Mesendoderm (in vitro differentiated cells): ENCODE data around the gene BRD9.
"Not testable (repeated sequence)": the region's sequence is repeated elsewhere in the genome, so short reads cannot be mapped to it uniquely, and the experiment has no call there.

Experiments used
- DNase-seq: peaks from one replicate; pipeline ENCODE4 v3.0.0; 2013
- H2AK5ac ChIP-seq: 2 replicates; pipeline ENCODE4 v1.6.1; 2013; ENCODE audit warnings: low read length, inconsistent platforms
- H2BK120ac ChIP-seq: 2 replicates; pipeline ENCODE4 v1.6.1; 2013; ENCODE audit warnings: low read depth, mild to moderate bottlenecking, low read length, moderate library complexity, mixed read lengths
- H2BK15ac ChIP-seq: replicated peaks from 2 replicates; pipeline ENCODE4 v1.6.1; 2013; ENCODE audit warnings: low read depth, mild to moderate bottlenecking, moderate library complexity
- H2BK5ac ChIP-seq: 2 replicates; pipeline ENCODE4 v1.6.1; 2013; ENCODE audit warnings: low read length, inconsistent platforms
- H3K18ac ChIP-seq: 2 replicates; pipeline ENCODE4 v1.6.1; 2013; ENCODE audit warnings: mild to moderate bottlenecking, low read length, mixed read lengths
- H3K23ac ChIP-seq: one replicate; pipeline ENCODE4 v1.6.1; 2013; ENCODE audit warnings: low read length
- H3K27ac ChIP-seq: 2 replicates; pipeline ENCODE4 v1.5.1; 2013; ENCODE audit warnings: low read depth, mild to moderate bottlenecking, inconsistent platforms, low read length, moderate library complexity
- H3K27me3 ChIP-seq: 2 replicates; pipeline ENCODE4 v1.6.1; 2013; ENCODE audit warnings: low read length, control low read depth, mild to moderate bottlenecking, inconsistent platforms; ENCODE audit not compliant: insufficient read depth, poor library complexity
- H3K36me3 ChIP-seq: 2 replicates; pipeline ENCODE4 v1.6.1; 2013; ENCODE audit warnings: low read length, inconsistent platforms; ENCODE audit not compliant: control insufficient read depth, insufficient read depth
- H3K4ac ChIP-seq: one replicate; pipeline ENCODE4 v1.6.1; 2013; ENCODE audit warnings: low read depth, mild to moderate bottlenecking, low read length, moderate library complexity
- H3K4me1 ChIP-seq: 2 replicates; pipeline ENCODE4 v1.6.1; 2013; ENCODE audit warnings: low read depth, low read length, inconsistent platforms; ENCODE audit not compliant: control insufficient read depth
- H3K4me2 ChIP-seq: 2 replicates; pipeline ENCODE4 v1.6.1; 2013; ENCODE audit warnings: low read length
- H3K4me3 ChIP-seq: 2 replicates; pipeline ENCODE4 v1.5.1; 2013; ENCODE audit warnings: mild to moderate bottlenecking, low read length
- H3K56ac ChIP-seq: one replicate; pipeline ENCODE4 v1.6.1; 2013; ENCODE audit warnings: low read length
- H3K79me1 ChIP-seq: 2 replicates; pipeline ENCODE4 v1.6.1; 2013; ENCODE audit warnings: low read length, inconsistent platforms
- H3K79me2 ChIP-seq: 2 replicates; pipeline ENCODE4 v1.6.1; 2013; ENCODE audit warnings: mild to moderate bottlenecking, low read length; ENCODE audit not compliant: control insufficient read depth, insufficient read depth
- H3K9ac ChIP-seq: 2 replicates; pipeline ENCODE4 v1.6.1; 2013; ENCODE audit warnings: low read length, inconsistent platforms
- H4K5ac ChIP-seq: one replicate; pipeline ENCODE4 v1.6.1; 2013; ENCODE audit warnings: low read length
- H4K8ac ChIP-seq: one replicate; pipeline ENCODE4 v1.6.1; 2013; ENCODE audit warnings: low read depth, mild to moderate bottlenecking, control low read depth, low read length, moderate library complexity
- WGBS: extraction: QIAGEN DNeasy Blood & Tissue Kit; methylation state at CpG from one replicate; pipeline ENCODE4 v1.1.7; 2013; ENCODE audit warnings: low lambda C conversion rate, missing lambda C conversion rate; ENCODE audit not compliant: insufficient coverage; ENCODE audit errors: extremely low coverage; 5-methylcytosine and 5-hydroxymethylcytosine counted together

The BRD9 gene

DNA sequence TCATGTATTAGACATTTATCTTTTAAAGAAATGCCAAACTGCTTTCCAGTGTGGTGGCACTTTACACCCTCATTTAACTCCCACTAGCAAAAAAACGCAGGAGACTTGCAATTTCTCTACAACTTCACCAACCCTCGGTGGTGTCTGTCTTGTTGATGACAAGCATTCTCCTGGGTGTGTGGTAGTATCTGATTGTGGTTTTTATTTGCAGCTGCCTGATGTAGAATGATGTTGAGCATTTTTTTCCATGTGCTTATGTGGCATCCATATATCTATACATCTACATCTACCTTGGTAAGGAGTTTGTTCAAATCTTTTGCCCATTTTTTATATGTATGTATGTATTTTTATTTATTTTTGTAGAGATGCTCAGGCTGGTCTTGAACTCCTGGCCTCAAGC, 58.6 kb downstream of the BRD9 start:
- not testable (repeated sequence) for H3K56ac ChIP-seq, H3K23ac ChIP-seq, H3K27ac ChIP-seq, H3K4me2 ChIP-seq, H3K4ac ChIP-seq, H2AK5ac ChIP-seq, H2BK5ac ChIP-seq, H3K79me2 ChIP-seq, H2BK120ac ChIP-seq, H4K8ac ChIP-seq, H3K4me3 ChIP-seq, H3K79me1 ChIP-seq, H3K18ac ChIP-seq, H3K27me3 ChIP-seq, H3K4me1 ChIP-seq, H3K9ac ChIP-seq, H3K36me3 ChIP-seq, DNase-seq, H4K5ac ChIP-seq, H2BK15ac ChIP-seq
- WGBS: no CpG with 5 or more reads among the region's 2 CpGs

GRCh38 chr5:828194-828593, 64.4 kb downstream of the BRD9 start:
- not testable (repeated sequence) for H3K79me2 ChIP-seq, H2BK5ac ChIP-seq, H3K4me1 ChIP-seq, H2BK120ac ChIP-seq, H3K27ac ChIP-seq, H3K36me3 ChIP-seq, H3K18ac ChIP-seq, H3K27me3 ChIP-seq, DNase-seq, H4K8ac ChIP-seq, H2BK15ac ChIP-seq, H3K4ac ChIP-seq, H3K9ac ChIP-seq, H3K56ac ChIP-seq, H3K4me2 ChIP-seq, H2AK5ac ChIP-seq, H3K79me1 ChIP-seq, H3K23ac ChIP-seq, H4K5ac ChIP-seq, H3K4me3 ChIP-seq
- no CpG with 5 or more reads among the region's 19 CpGs for WGBS

- H4K5ac ChIP-seq, H3K4me1 ChIP-seq, H3K4me3 ChIP-seq, H3K56ac ChIP-seq, H3K23ac ChIP-seq, H3K27ac ChIP-seq, H4K8ac ChIP-seq, H3K79me2 ChIP-seq, H2BK15ac ChIP-seq, H3K9ac ChIP-seq, H3K18ac ChIP-seq, H3K27me3 ChIP-seq, H3K4me2 ChIP-seq, H2AK5ac ChIP-seq, H3K4ac ChIP-seq, H2BK5ac ChIP-seq, H3K36me3 ChIP-seq, H2BK120ac ChIP-seq, H3K79me1 ChIP-seq: not testable (repeated sequence)
- DNase-seq: peak; percentile 63
- WGBS: no CpG with 5 or more reads among the region's 1 CpG
Measured at GRCh38 chr5:825544-825943, 67.1 kb downstream of the BRD9 start.

DNA sequence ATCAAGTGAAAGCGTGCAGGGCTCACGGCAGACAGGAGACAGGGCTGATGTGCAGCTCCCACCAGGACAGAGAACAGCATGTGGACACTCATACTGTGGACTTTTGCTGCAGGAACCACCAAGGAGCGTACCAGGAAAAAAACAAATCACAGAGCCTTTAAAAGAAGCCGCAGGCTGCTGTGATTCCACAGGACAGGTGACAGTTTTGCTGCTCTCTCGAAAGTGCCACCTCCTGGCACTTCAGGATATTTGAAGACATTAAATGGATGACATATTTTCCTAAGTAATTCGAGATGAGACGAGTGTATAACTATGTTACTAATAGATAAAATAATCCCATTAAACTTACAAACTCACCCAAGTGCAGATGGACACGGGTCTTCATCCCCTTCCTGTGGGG, 71.1 kb downstream of the BRD9 start:
- Histone ChIP-seq H3K18ac (no peak overlapping the region), H3K27ac (no peak overlapping the region), H3K4me2 (no peak overlapping the region), H3K79me1 (no peaks in the 10 kb centered on the region), H3K36me3 (peaks cover 1% of the 10 kb centered on the region), H3K4ac (no peak overlapping the region), H3K79me2 (no peaks in the 10 kb centered on the region), H4K8ac (no peak overlapping the region), H2AK5ac (no peak overlapping the region), H3K4me3 (no peak overlapping the region), H3K27me3 (no peaks in the 10 kb centered on the region), H2BK5ac (no peak overlapping the region), H2BK15ac (no peak overlapping the region), H3K23ac (no peak overlapping the region), H2BK120ac (no peak overlapping the region), H4K5ac (no peak overlapping the region), H3K4me1 (no peaks in the 10 kb centered on the region), H3K56ac (no peak overlapping the region), H3K9ac (no peak overlapping the region)
- no CpG with 5 or more reads among the region's 8 CpGs for WGBS
- no peak for DNase-seq

- no peak overlapping the region for H3K18ac ChIP-seq
- no peak overlapping the region for H4K8ac ChIP-seq
- no peaks in the 10 kb centered on the region for H3K79me2 ChIP-seq
- no peak overlapping the region for H3K4ac ChIP-seq
- H3K4me1 ChIP-seq: no peaks in the 10 kb centered on the region
- no peaks in the 10 kb centered on the region for H3K79me1 ChIP-seq
- WGBS: no CpG with 5 or more reads among the region's 3 CpGs
- no peak overlapping the region for H3K23ac ChIP-seq
- no peaks in the 10 kb centered on the region for H3K27me3 ChIP-seq
- H3K27ac ChIP-seq: no peak overlapping the region
- H2BK5ac ChIP-seq: no peak overlapping the region
- no peak for DNase-seq
- no peak overlapping the region for H2BK120ac ChIP-seq
- H2AK5ac ChIP-seq: no peak overlapping the region
- H3K4me3 ChIP-seq: no peak overlapping the region
- no peak overlapping the region for H3K4me2 ChIP-seq
- no peak overlapping the region for H2BK15ac ChIP-seq
- no peak overlapping the region for H3K9ac ChIP-seq
- no peak overlapping the region for H4K5ac ChIP-seq
- H3K56ac ChIP-seq: no peak overlapping the region
- peaks cover 1% of the 10 kb centered on the region for H3K36me3 ChIP-seq
Measured at GRCh38 chr5:820245-820644, 72.4 kb downstream of the BRD9 start.

DNA sequence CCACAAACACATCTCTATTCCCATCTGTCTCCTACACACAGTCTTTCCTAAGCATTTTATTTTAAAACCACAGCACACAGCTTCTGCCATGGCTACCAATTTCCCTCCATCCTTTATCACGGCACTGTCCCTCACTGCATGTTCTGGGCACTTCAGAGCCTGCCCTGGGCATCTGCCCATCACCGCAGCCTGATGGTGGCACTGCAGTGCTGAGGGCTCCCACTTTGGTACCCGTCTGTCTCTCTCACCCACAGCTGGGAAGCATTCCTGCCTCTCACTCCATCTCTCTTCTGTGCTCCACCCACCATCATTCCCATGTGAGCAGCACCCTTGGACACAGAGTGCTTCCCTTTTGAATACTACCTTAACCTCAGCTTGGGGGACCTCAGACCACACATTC, 73.5 kb downstream of the BRD9 start:
- H3K4me3 ChIP-seq: no peak overlapping the region
- H3K79me1 ChIP-seq: no peaks in the 10 kb centered on the region
- no peak overlapping the region for H3K56ac ChIP-seq
- H2AK5ac ChIP-seq: no peak overlapping the region
- no peak for DNase-seq
- no peak overlapping the region for H3K4ac ChIP-seq
- no peaks in the 10 kb centered on the region for H3K27me3 ChIP-seq
- H3K4me1 ChIP-seq: no peaks in the 10 kb centered on the region
- WGBS: no CpG with 5 or more reads among the region's 3 CpGs
- no peak overlapping the region for H3K18ac ChIP-seq
- no peaks in the 10 kb centered on the region for H3K79me2 ChIP-seq
- no peak overlapping the region for H4K5ac ChIP-seq
- no peak overlapping the region for H2BK120ac ChIP-seq
- no peak overlapping the region for H3K9ac ChIP-seq
- no peak overlapping the region for H2BK15ac ChIP-seq
- no peak overlapping the region for H4K8ac ChIP-seq
- H3K36me3 ChIP-seq: peaks cover 1% of the 10 kb centered on the region
- H3K4me2 ChIP-seq: no peak overlapping the region
- no peak overlapping the region for H3K27ac ChIP-seq
- H2BK5ac ChIP-seq: no peak overlapping the region
- no peak overlapping the region for H3K23ac ChIP-seq
